Tongue (tissue), 2 donors: ENCODE results near the gene PLXDC2. TPM values are rescaled to one million over a fixed set of nuclear protein-coding genes. Genes with fewer than 3 reads are reported as not detected.
A peak's percentile ranks its signal among the peaks of the same experiment; 100 is the strongest.

ENCODE experiments used
- DNase-seq: peaks from one replicate; pipeline ENCODE4 v3.0.0-alpha.2; 2015
- total RNA-seq: library from RNA; depleted of rRNA; stranded (reverse); fragments of >200 nt; gene quantifications from one replicate; pipeline ENCODE4 v1.2.3, GENCODE V29; 2014

PLXDC2 gene
- total RNA-seq, 1 donor from 2014 or later, result 54.1 TPM

GRCh38 chr10:19913987-19914386, 97.8 kb downstream of the PLXDC2 start:
- no peak for DNase-seq

- DNase-seq, result no peak
Measured at GRCh38 chr10:19915125-19915524, 98.9 kb downstream of the PLXDC2 start.

GRCh38 chr10:19915816-19916215, 99.6 kb downstream of the PLXDC2 start:
- no peak for DNase-seq

- no peak for DNase-seq
Measured at GRCh38 chr10:19917751-19918478, 101.7 kb downstream of the PLXDC2 start.

GRCh38 chr10:19918794-19919193, 102.6 kb downstream of the PLXDC2 start:
- DNase-seq, result no peak

GRCh38 chr10:19919671-19920070, 103.4 kb downstream of the PLXDC2 start:
- no peak for DNase-seq

GRCh38 chr10:19920075-19920726, 104.0 kb downstream of the PLXDC2 start:
- DNase-seq, result no peak

GRCh38 chr10:19921300-19922140, 105.3 kb downstream of the PLXDC2 start:
- DNase-seq, result peak; percentile 80

- peak; percentile 63 for DNase-seq
Measured at GRCh38 chr10:19922236-19922963, 106.2 kb downstream of the PLXDC2 start.

GRCh38 chr10:19925064-19925463, 108.8 kb downstream of the PLXDC2 start:
- DNase-seq, result no peak

- no peak for DNase-seq
Measured at GRCh38 chr10:19928936-19929335, 112.7 kb downstream of the PLXDC2 start.

- peak; percentile 39 for DNase-seq
Measured at GRCh38 chr10:19929506-19930140, 113.4 kb downstream of the PLXDC2 start.

- peak; percentile 92 for DNase-seq
Measured at GRCh38 chr10:19930936-19931893, 115.0 kb downstream of the PLXDC2 start.

GRCh38 chr10:19931894-19932590, 115.8 kb downstream of the PLXDC2 start:
- DNase-seq, result no peak

- no peak for DNase-seq
Measured at GRCh38 chr10:19932806-19933371, 116.7 kb downstream of the PLXDC2 start.

GRCh38 chr10:19933772-19934171, 117.5 kb downstream of the PLXDC2 start:
- no peak for DNase-seq

GRCh38 chr10:19935176-19935575, 118.9 kb downstream of the PLXDC2 start:
- DNase-seq, result peak; percentile 79

GRCh38 chr10:19936289-19936688, 120.1 kb downstream of the PLXDC2 start:
- peak; percentile 43 for DNase-seq

GRCh38 chr10:19937989-19938388, 121.8 kb downstream of the PLXDC2 start:
- no peak for DNase-seq
